Caco-2 (cell line): ENCODE results near the gene AMTN. TPM values are rescaled to one million over a fixed set of nuclear protein-coding genes. Genes with fewer than 3 reads are reported as not detected.
"Not testable (repeated sequence)": the region's sequence is repeated elsewhere in the genome, so short reads cannot be mapped to it uniquely, and the experiment has no call there.

Experiments
- BruUV-seq: library from RNA; stranded (reverse); fragments of 400-500 nt; replicated peaks from 2 replicates; lab custom pipeline; 2021; lab: Mats Ljungman, UMichigan
- CTCF ChIA-PET: fragments of 300-600 bp; sonication (Branson Sonifier 250); formaldehyde crosslinking; loops from one replicate; lab custom pipeline; 2022; ENCODE audit warnings: antibody characterized with exemption; lab: Charles Lee
- POLR2A ChIA-PET: fragments of 300-600 bp; sonication (Branson Sonifier 250); formaldehyde crosslinking; loops from one replicate; lab custom pipeline; 2022; ENCODE audit warnings: antibody characterized with exemption; lab: Charles Lee
- DNase-seq, 2 experiments: peaks; one replicate each; pipeline versions ENCODE4 v3.0.0 to v3.0.0-alpha.2; 2020 to 2022
- H3K27me3 ChIP-seq: replicated peaks from 2 replicates; pipeline ENCODE4 v1.6.0; 2011; ENCODE audit warnings: low read length; ENCODE audit not compliant: control insufficient read depth, insufficient read depth
- H3K36me3 ChIP-seq: 2 replicates; pipeline ENCODE4 v1.5.1; 2011; ENCODE audit warnings: low read length; ENCODE audit not compliant: control insufficient read depth, insufficient read depth
- H3K4me1 ChIP-seq: fragments of 250-450 bp; sonication (Bioruptor Pico); 2 replicates; pipeline ENCODE4 v1.5.1; 2020; ENCODE audit warnings: mild to moderate bottlenecking
- H3K4me3 ChIP-seq: 2 replicates; pipeline ENCODE4 v1.5.1; 2011; ENCODE audit warnings: low read depth, mild to moderate bottlenecking, control low read depth, low read length
- H3K9me3 ChIP-seq: fragments of 250-450 bp; sonication (Bioruptor Pico); 2 replicates; pipeline ENCODE4 v1.5.1; 2020; ENCODE audit warnings: mild to moderate bottlenecking, moderate library complexity
- H3K27ac Mint-ChIP-seq: one replicate; pipeline ENCODE4 v1.8.0; 2022; ENCODE audit warnings: mixed read lengths; ENCODE audit not compliant: unreplicated experiment
- H3K27me3 Mint-ChIP-seq: one replicate; pipeline ENCODE4 v1.8.0; 2022; ENCODE audit warnings: mixed read lengths; ENCODE audit not compliant: insufficient read depth, unreplicated experiment
- H3K36me3 Mint-ChIP-seq: one replicate; pipeline ENCODE4 v1.8.0; 2022; ENCODE audit warnings: mild to moderate bottlenecking, mixed read lengths; ENCODE audit not compliant: insufficient read depth, unreplicated experiment
- H3K4me1 Mint-ChIP-seq: one replicate; pipeline ENCODE4 v1.8.0; 2022; ENCODE audit warnings: low read depth, mixed read lengths; ENCODE audit not compliant: unreplicated experiment
- H3K4me3 Mint-ChIP-seq: one replicate; pipeline ENCODE4 v1.8.0; 2022; ENCODE audit warnings: mild to moderate bottlenecking, moderate library complexity, mixed read lengths; ENCODE audit not compliant: unreplicated experiment
- H3K9me3 Mint-ChIP-seq: one replicate; pipeline ENCODE4 v1.8.0; 2022; ENCODE audit warnings: mixed read lengths; ENCODE audit not compliant: unreplicated experiment
- CTCF ChIP-seq, 2 experiments: fragments of 200-600 bp in 1 of 2; IDR thresholded peaks; 1 replicate in 1 of 2; 2 replicates in 1 of 2; pipeline versions ENCODE4 v1.5.1 to v1.8.0; 2011 to 2022; ENCODE audit warnings: antibody characterized with exemption in 1 of 2, control low read depth in 1 of 2, inconsistent platforms in 1 of 2, low read depth in 1 of 2, low read length in 1 of 2, mild to moderate bottlenecking in 1 of 2, moderate library complexity in 1 of 2; ENCODE audit not compliant: insufficient read depth in 1 of 2, severe bottlenecking in 1 of 2, unreplicated experiment in 1 of 2
- intact Hi-C: fragments of 100-400 bp; cut with micrococcal nuclease; formaldehyde crosslinking; loops from one replicate; pipeline ENCODE4 v1.10.0; 2022; ENCODE audit not compliant: unreplicated experiment
- total RNA-seq: library from RNA; stranded (reverse); gene quantifications from 2 replicates; pipeline ENCODE4 v1.2.3, GENCODE V29; 2022

Gene AMTN
- total RNA-seq, 1 experiment from 2014 or later: not detected

DNA sequence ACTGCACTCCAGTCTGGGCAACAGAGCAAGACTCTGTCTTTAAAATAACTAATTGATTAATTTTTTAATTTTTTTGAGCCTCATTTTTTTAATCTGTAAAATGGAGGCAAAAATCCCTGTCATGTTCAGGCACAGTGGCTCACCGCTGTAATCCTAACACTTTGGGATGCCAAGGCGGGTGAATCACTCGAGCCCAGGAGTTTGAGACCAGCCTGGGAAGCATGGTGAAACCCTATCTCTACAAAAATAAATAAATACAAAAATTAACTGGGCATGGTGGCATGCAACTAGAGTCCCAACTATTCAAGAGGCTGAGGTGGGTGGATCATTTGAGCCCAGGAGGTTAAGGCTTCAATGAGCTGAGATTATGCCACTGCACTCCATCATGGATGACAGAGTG is 15.4 kb downstream of the AMTN start:
- Mint-ChIP-seq H3K36me3 (no peaks in the 10 kb centered on the region), H3K4me3 (no peak overlapping the region), H3K27ac (no peak overlapping the region), H3K9me3 (no peaks in the 10 kb centered on the region), H3K4me1 (no peaks in the 10 kb centered on the region), H3K27me3 (peaks cover under 1% of the 10 kb centered on the region)
- no peak for DNase-seq
- Histone ChIP-seq H3K4me3 (no peak overlapping the region), H3K36me3 (no peaks in the 10 kb centered on the region), H3K9me3 (no peaks in the 10 kb centered on the region), H3K27me3 (no peaks in the 10 kb centered on the region), H3K4me1 (no peaks in the 10 kb centered on the region)
- BruUV-seq: no TSS peak
- CTCF ChIA-PET: no interaction called here
- POLR2A ChIA-PET: no interaction called here
- TF ChIP-seq CTCF (IDR thresholded peaks at IDR 0.05; ENCODE audit: insufficient read depth in 1 of 2, low read depth in 1 of 2, low read length in 1 of 2, severe bottlenecking in 1 of 2, unreplicated experiment in 1 of 2): no peak
- intact Hi-C loops: no loop called here

DNA sequence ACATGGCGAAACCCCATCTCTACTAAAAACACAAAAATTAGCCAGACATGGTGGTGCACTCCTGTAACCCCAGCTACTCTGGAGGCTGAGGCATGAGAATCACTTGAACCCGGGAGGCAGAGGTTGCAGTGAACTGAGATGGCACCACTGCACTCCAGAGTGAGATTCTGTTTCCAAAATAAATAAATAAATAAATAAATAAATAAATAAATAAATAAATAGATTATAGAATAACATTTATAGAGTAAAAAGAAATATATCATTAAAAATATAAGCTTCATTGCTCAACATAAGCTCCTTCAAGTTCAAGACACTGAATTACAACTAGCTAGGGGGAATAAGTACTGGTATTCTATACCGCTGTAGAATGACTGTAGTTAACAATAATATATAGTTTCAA is 16.5 kb downstream of the AMTN start:
- H3K4me3 Mint-ChIP-seq, H3K4me1 Mint-ChIP-seq, H3K27ac Mint-ChIP-seq, H3K4me1 ChIP-seq, H3K27me3 Mint-ChIP-seq, H3K4me3 ChIP-seq, DNase-seq, H3K9me3 ChIP-seq, H3K9me3 Mint-ChIP-seq, H3K36me3 ChIP-seq, CTCF ChIA-PET, intact Hi-C loops, H3K27me3 ChIP-seq, H3K36me3 Mint-ChIP-seq, POLR2A ChIA-PET, BruUV-seq: not testable (repeated sequence)

- CTCF ChIA-PET: no interaction called here
- H3K27ac Mint-ChIP-seq: no peak overlapping the region
- POLR2A ChIA-PET: no interaction called here
Measured at GRCh38 chr4:70538869-70539268, 20.5 kb downstream of the AMTN start.

More at GRCh38 chr4:70538869-70539268, 20.5 kb downstream of the AMTN start:
- H3K4me1 Mint-ChIP-seq: no peaks in the 10 kb centered on the region
- no peak for DNase-seq
- no peak overlapping the region for H3K4me3 ChIP-seq
- no peaks in the 10 kb centered on the region for H3K9me3 ChIP-seq
- H3K27me3 Mint-ChIP-seq: peaks cover 6% of the 10 kb centered on the region
- intact Hi-C loops: no loop called here
- no peaks in the 10 kb centered on the region for H3K27me3 ChIP-seq
- no peaks in the 10 kb centered on the region for H3K36me3 ChIP-seq
- no peaks in the 10 kb centered on the region for H3K4me1 ChIP-seq
- no peak for TF ChIP-seq CTCF (IDR thresholded peaks at IDR 0.05; ENCODE audit: insufficient read depth in 1 of 2, low read depth in 1 of 2, low read length in 1 of 2, severe bottlenecking in 1 of 2, unreplicated experiment in 1 of 2)
- no TSS peak for BruUV-seq
- no peak overlapping the region for H3K4me3 Mint-ChIP-seq
- H3K36me3 Mint-ChIP-seq: no peaks in the 10 kb centered on the region
- H3K9me3 Mint-ChIP-seq: no peaks in the 10 kb centered on the region
